SJSA1 (cell line): Measurements from ENCODE around the gene ART3. TPM values are rescaled to one million over a fixed set of nuclear protein-coding genes. Genes with fewer than 3 reads are reported as not detected.
"Not testable (repeated sequence)": the region's sequence is repeated elsewhere in the genome, so short reads cannot be mapped to it uniquely, and the experiment has no call there.

Experiments
- DNase-seq, 2 experiments: peaks; one replicate each; pipeline ENCODE4 v3.0.0-alpha.2; 2015 to 2020; ENCODE audit warnings: low spot score in 2 of 2, low read depth in 1 of 2
- H3K27ac ChIP-seq: fragments of 250-450 bp; sonication (Bioruptor Pico); 2 replicates; pipeline ENCODE4 v1.5.1; 2020; ENCODE audit warnings: mild to moderate bottlenecking, moderate library complexity
- H3K27me3 ChIP-seq: fragments of 250-450 bp; sonication (Bioruptor Pico); replicated peaks from 2 replicates; pipeline ENCODE4 v1.5.1; 2020; ENCODE audit warnings: mild to moderate bottlenecking, moderate library complexity
- H3K36me3 ChIP-seq: fragments of 250-450 bp; sonication (Bioruptor Pico); 2 replicates; pipeline ENCODE4 v1.5.1; 2020; ENCODE audit warnings: mild to moderate bottlenecking
- H3K4me1 ChIP-seq: fragments of 250-450 bp; sonication (Bioruptor Pico); replicated peaks from 2 replicates; pipeline ENCODE4 v1.6.1; 2021; ENCODE audit warnings: mild to moderate bottlenecking
- H3K4me3 ChIP-seq: fragments of 250-450 bp; sonication (Bioruptor Pico); 2 replicates; pipeline ENCODE4 v1.5.1; 2020; ENCODE audit warnings: mild to moderate bottlenecking
- H3K9me3 ChIP-seq: fragments of 250-450 bp; sonication (Bioruptor Pico); replicated peaks from 2 replicates; pipeline ENCODE4 v1.5.1; 2020; ENCODE audit warnings: mild to moderate bottlenecking
- total RNA-seq: library from RNA; depleted of rRNA; stranded (reverse); fragments of >200 nt; shearing (Covaris generic); gene quantifications from 2 replicates; pipeline ENCODE4 v1.2.3, GENCODE V29; 2014; rRNA removed

ART3 gene
- total RNA-seq: 1.00 and 7.7 TPM in 2 replicates

GRCh38 chr4:76074468-76074867 is at the start of gene ART3:
ART3 (plus strand) TSS chr4:76074709; CDS start chr4:76075890, 1,181 bp downstream.
- DNase-seq: no peak
- no peaks in the 10 kb centered on the region for H3K36me3 ChIP-seq
- no peaks in the 10 kb centered on the region; the same call in 1 of the 2 replicates for H3K27me3 ChIP-seq
- no peaks in the 10 kb centered on the region; the same call in 1 of the 2 replicates for H3K4me1 ChIP-seq
- H3K4me3 ChIP-seq: no peak within 1 kb of the TSS
- H3K27ac ChIP-seq: no peak within 1 kb of the TSS
- H3K9me3 ChIP-seq: no peaks in the 10 kb centered on the region

GRCh38 chr4:76028350-76028765 is 46.2 kb upstream of the ART3 start:
- Histone ChIP-seq H3K4me1 (peaks cover 8% of the 10 kb centered on the region), H3K9me3 (no peaks in the 10 kb centered on the region), H3K36me3 (no peaks in the 10 kb centered on the region), H3K27me3 (no peaks in the 10 kb centered on the region; the same call in 1 of the 2 replicates), H3K27ac (peak overlapping the region; percentile 17; the same call in 1 of the 2 replicates), H3K4me3 (peak overlapping the region; percentile 14)
- DNase-seq: peak in 1 of 2 experiments; percentile 34

- Histone ChIP-seq H3K4me1 (peaks cover 8% of the 10 kb centered on the region), H3K27me3 (no peaks in the 10 kb centered on the region; the same call in 1 of the 2 replicates), H3K9me3 (no peaks in the 10 kb centered on the region), H3K27ac (no peak overlapping the region), H3K36me3 (no peaks in the 10 kb centered on the region), H3K4me3 (no peak overlapping the region)
- no peak for DNase-seq
These were observed 45.2 kb upstream of the ART3 start for GRCh38 chr4:76029300-76029699.

- Histone ChIP-seq H3K4me1 (no peaks in the 10 kb centered on the region), H3K27me3 (no peaks in the 10 kb centered on the region), H3K36me3 (no peaks in the 10 kb centered on the region), H3K4me3 (no peak overlapping the region), H3K27ac (no peak overlapping the region), H3K9me3 (no peaks in the 10 kb centered on the region)
- no peak for DNase-seq
These were observed 39.4 kb upstream of the ART3 start for GRCh38 chr4:76035141-76035540.

- H3K4me1 ChIP-seq: no peaks in the 10 kb centered on the region
- no peak within 1 kb of the TSS for H3K27ac ChIP-seq
- H3K9me3 ChIP-seq: no peaks in the 10 kb centered on the region
- H3K4me3 ChIP-seq: no peak within 1 kb of the TSS
- H3K36me3 ChIP-seq: no peaks in the 10 kb centered on the region
- no peak for DNase-seq
- no peaks in the 10 kb centered on the region for H3K27me3 ChIP-seq
These were observed 38.6 kb upstream of the ART3 start, which contains the start of gene CXCL11 for GRCh38 chr4:76035799-76036380. CXCL11 (minus strand) TSS chr4:76036070; CDS start chr4:76035987, 83 bp downstream.

GRCh38 chr4:76036855-76037254 is 37.7 kb upstream of the ART3 start:
- Histone ChIP-seq H3K9me3 (no peaks in the 10 kb centered on the region), H3K4me3 (no peak overlapping the region), H3K36me3 (no peaks in the 10 kb centered on the region), H3K27ac (no peak overlapping the region), H3K4me1 (no peaks in the 10 kb centered on the region), H3K27me3 (no peaks in the 10 kb centered on the region)
- DNase-seq: no peak

GRCh38 chr4:76042241-76042998 is 32.1 kb upstream of the ART3 start:
- H3K9me3 ChIP-seq, DNase-seq, H3K4me3 ChIP-seq, H3K36me3 ChIP-seq, H3K4me1 ChIP-seq, H3K27ac ChIP-seq, H3K27me3 ChIP-seq: not testable (repeated sequence)

- H3K27ac ChIP-seq, H3K27me3 ChIP-seq, H3K36me3 ChIP-seq, H3K9me3 ChIP-seq, H3K4me3 ChIP-seq, DNase-seq, H3K4me1 ChIP-seq: not testable (repeated sequence)
These were observed 31.2 kb upstream of the ART3 start for GRCh38 chr4:76043306-76043705.

- not testable (repeated sequence) for H3K27me3 ChIP-seq, H3K4me1 ChIP-seq, H3K36me3 ChIP-seq, H3K4me3 ChIP-seq, H3K27ac ChIP-seq, DNase-seq, H3K9me3 ChIP-seq
These were observed 29.8 kb upstream of the ART3 start for GRCh38 chr4:76044686-76045085.

GRCh38 chr4:76049860-76050416 is 24.6 kb upstream of the ART3 start:
- H3K36me3 ChIP-seq, DNase-seq, H3K4me3 ChIP-seq, H3K9me3 ChIP-seq, H3K27ac ChIP-seq: not testable (repeated sequence)
- Histone ChIP-seq H3K27me3 (peaks cover 16% of the 10 kb centered on the region), H3K4me1 (peaks cover 20% of the 10 kb centered on the region)

- peaks cover 23% of the 10 kb centered on the region for H3K27me3 ChIP-seq
- not testable (repeated sequence) for H3K27ac ChIP-seq, H3K9me3 ChIP-seq, H3K36me3 ChIP-seq, H3K4me3 ChIP-seq, DNase-seq
- peaks cover 20% of the 10 kb centered on the region for H3K4me1 ChIP-seq
These were observed 23.9 kb upstream of the ART3 start for GRCh38 chr4:76050560-76051050.

- Histone ChIP-seq H3K4me1 (peaks cover 20% of the 10 kb centered on the region), H3K9me3 (no peaks in the 10 kb centered on the region), H3K27ac (no peak overlapping the region), H3K36me3 (no peaks in the 10 kb centered on the region), H3K4me3 (no peak overlapping the region), H3K27me3 (peaks cover 40% of the 10 kb centered on the region)
- no peak for DNase-seq
These were observed 20.8 kb upstream of the ART3 start for GRCh38 chr4:76053730-76054129.

- peaks cover 45% of the 10 kb centered on the region for H3K27me3 ChIP-seq
- no peak overlapping the region for H3K4me3 ChIP-seq
- peaks cover 20% of the 10 kb centered on the region for H3K4me1 ChIP-seq
- no peak overlapping the region for H3K27ac ChIP-seq
- no peak for DNase-seq
- H3K36me3 ChIP-seq: no peaks in the 10 kb centered on the region
- H3K9me3 ChIP-seq: no peaks in the 10 kb centered on the region
These were observed 19.5 kb upstream of the ART3 start for GRCh38 chr4:76055016-76055415.

- Histone ChIP-seq H3K36me3 (no peaks in the 10 kb centered on the region), H3K27ac (no peak overlapping the region), H3K9me3 (no peaks in the 10 kb centered on the region), H3K4me3 (no peak overlapping the region), H3K4me1 (peaks cover 20% of the 10 kb centered on the region), H3K27me3 (peaks cover 47% of the 10 kb centered on the region)
- no peak for DNase-seq
These were observed 19.1 kb upstream of the ART3 start for GRCh38 chr4:76055421-76055820.
